Measurements from ENCODE around the gene BTBD2. TPM values are rescaled to one million over a fixed set of nuclear protein-coding genes. Genes with fewer than 3 reads are reported as not detected.

Gene BTBD2
- total RNA-seq, 3 donors from 2014 or later = 52.0 to 67.2 (median 54.4) TPM

GRCh38 chr19:1944088-1944915 lies 71.2 kb downstream of the BTBD2 start:
- Histone ChIP-seq H3K36me3 (no peaks in the 10 kb centered on the region), H3K27me3 (no peaks in the 10 kb centered on the region), H3K4me3 (no peak overlapping the region), H3K4me1 (peaks cover 8 to 15% of the 10 kb centered on the region in 2 donors), H3K9me3 (no peaks in the 10 kb centered on the region), H3K27ac (peak overlapping the region in 1 of 2 donors; percentile 97)
- DNase-seq (ENCODE audit: low spot score in 2 of 2) = no peak
- TF ChIP-seq POLR2A (IDR thresholded peaks at IDR 0.05) (no peak), POLR2AphosphoS5 (IDR thresholded peaks at IDR 0.05) (no peak), CTCF (IDR thresholded peaks at IDR 0.05) (no peak)
- intact Hi-C loops (cut with DNase I; ENCODE audit: low total_unique reads) = no loop called here

- Histone ChIP-seq H3K4me3 (no peak overlapping the region), H3K4me1 (peaks cover 8 to 15% of the 10 kb centered on the region in 2 donors), H3K36me3 (no peaks in the 10 kb centered on the region), H3K27ac (peak overlapping the region; percentile 90 to 97), H3K27me3 (no peaks in the 10 kb centered on the region), H3K9me3 (no peaks in the 10 kb centered on the region)
- no peak for DNase-seq (ENCODE audit: low spot score in 2 of 2)
- intact Hi-C loops (cut with DNase I; ENCODE audit: low total_unique reads) = no loop called here
- no peak for TF ChIP-seq POLR2A (IDR thresholded peaks at IDR 0.05)
- no peak for TF ChIP-seq CTCF (IDR thresholded peaks at IDR 0.05)
Measured at GRCh38 chr19:1943661-1944087, 71.8 kb downstream of the BTBD2 start.

GRCh38 chr19:1942934-1943555 lies 72.5 kb downstream of the BTBD2 start:
- peaks cover 8 to 15% of the 10 kb centered on the region in 2 donors for H3K4me1 ChIP-seq

GRCh38 chr19:1942078-1942933 lies 73.2 kb downstream of the BTBD2 start:
- TF ChIP-seq CTCF (IDR thresholded peaks at IDR 0.05) = no peak
- no peak for TF ChIP-seq POLR2A (IDR thresholded peaks at IDR 0.05)
- peak; percentile 47 to 61 (median 61) for TF ChIP-seq POLR2AphosphoS5 (IDR thresholded peaks at IDR 0.05)
- peak overlapping the region; percentile 90 to 97 for H3K27ac ChIP-seq
- H3K4me1 ChIP-seq = peaks cover 8 to 15% of the 10 kb centered on the region in 2 donors
- H3K36me3 ChIP-seq = no peaks in the 10 kb centered on the region
- DNase-seq (ENCODE audit: low spot score in 2 of 2) = peak; percentile 76 to 81
- H3K9me3 ChIP-seq = no peaks in the 10 kb centered on the region
- H3K27me3 ChIP-seq = no peaks in the 10 kb centered on the region
- peak overlapping the region; percentile 71 to 81 (median 78) for H3K4me3 ChIP-seq
- intact Hi-C loops (cut with DNase I; ENCODE audit: low total_unique reads) = no loop called here

More at GRCh38 chr19:1942934-1943555, 72.5 kb downstream of the BTBD2 start:
- H3K4me3 ChIP-seq = peak overlapping the region; percentile 71 to 81 (median 78)
- DNase-seq (ENCODE audit: low spot score in 2 of 2) = no peak
- H3K9me3 ChIP-seq = no peaks in the 10 kb centered on the region
- intact Hi-C loops (cut with DNase I; ENCODE audit: low total_unique reads) = no loop called here
- TF ChIP-seq POLR2AphosphoS5 (IDR thresholded peaks at IDR 0.05) (no peak), CTCF (IDR thresholded peaks at IDR 0.05) (no peak), POLR2A (IDR thresholded peaks at IDR 0.05) (no peak)
- peak overlapping the region; percentile 90 to 97 for H3K27ac ChIP-seq
- no peaks in the 10 kb centered on the region for H3K36me3 ChIP-seq
- H3K27me3 ChIP-seq = no peaks in the 10 kb centered on the region
